GM19467 (cell line): ENCODE results near the gene ZNF154.

Experiments used
- ATAC-seq: cut with Tn5 transposase; IDR thresholded peaks from one replicate; pipeline ENCODE4 v1.9.1; 2021; ENCODE audit warnings: mild to moderate bottlenecking, moderate library complexity; ENCODE audit not compliant: unreplicated experiment

Gene ZNF154

GRCh38 chr19:57682226-57682766 is 26.7 kb downstream of the ZNF154 start:
- ATAC-seq = no peak

- ATAC-seq = no peak
These were observed 33.1 kb downstream of the ZNF154 start for GRCh38 chr19:57675881-57676280.

- ATAC-seq = no peak
These were observed 36.5 kb downstream of the ZNF154 start for GRCh38 chr19:57672466-57672865.

- no peak for ATAC-seq
These were observed 37.7 kb downstream of the ZNF154 start for GRCh38 chr19:57671124-57671895.

GRCh38 chr19:57668635-57669034 is 40.4 kb downstream of the ZNF154 start, which contains the start of gene ZSCAN4:
TSS of gene ZSCAN4 (plus strand) at chr19:57668935. CDS start at chr19:57676146, 7,211 bp downstream.
- no peak for ATAC-seq

GRCh38 chr19:57667228-57667627 is 41.8 kb downstream of the ZNF154 start:
- ATAC-seq = no peak

GRCh38 chr19:57665261-57665806 is 43.7 kb downstream of the ZNF154 start:
- ATAC-seq = no peak

GRCh38 chr19:57664269-57665127 is 44.5 kb downstream of the ZNF154 start:
- no peak for ATAC-seq

GRCh38 chr19:57656346-57656745 is 52.7 kb downstream of the ZNF154 start:
- no peak for ATAC-seq

- ATAC-seq = no peak
These were observed 53.6 kb downstream of the ZNF154 start for GRCh38 chr19:57655443-57655842.

- ATAC-seq = no peak
These were observed 55.3 kb downstream of the ZNF154 start for GRCh38 chr19:57653689-57654088.

GRCh38 chr19:57651654-57651996 is 57.4 kb downstream of the ZNF154 start:
- ATAC-seq = no peak

- ATAC-seq = no peak
These were observed 60.5 kb downstream of the ZNF154 start for GRCh38 chr19:57648331-57649003.
